HEK293T (cell line): ENCODE data around the gene CCNY.

Experiments used
- BHLHE40 ChIP-seq: fragments of 450-650 bp; IDR thresholded peaks from 2 replicates; pipeline ENCODE4 v1.6.1; 2016; ENCODE audit warnings: mild to moderate bottlenecking, moderate library complexity, borderline replicate concordance
- ELF4 ChIP-seq: fragments of 450-650 bp; IDR thresholded peaks from 2 replicates; pipeline ENCODE4 v1.6.1; 2017; ENCODE audit warnings: antibody characterized with exemption
- FOXA1 ChIP-seq: fragments of 450-650 bp; IDR thresholded peaks from 2 replicates; pipeline ENCODE4 v1.6.1; 2016; ENCODE audit warnings: mild to moderate bottlenecking
- FOXK2 ChIP-seq: fragments of 450-650 bp; IDR thresholded peaks from 2 replicates; pipeline ENCODE4 v1.6.1; 2016; ENCODE audit warnings: mild to moderate bottlenecking
- FOXM1 ChIP-seq: fragments of 450-650 bp; IDR thresholded peaks from 2 replicates; pipeline ENCODE4 v1.6.1; 2017; ENCODE audit warnings: mild to moderate bottlenecking, borderline replicate concordance
- HDGF ChIP-seq: fragments of 450-650 bp; IDR thresholded peaks from 2 replicates; pipeline ENCODE4 v1.6.1; 2017; ENCODE audit warnings: antibody characterized with exemption, borderline replicate concordance
- LEF1 ChIP-seq: fragments of 450-650 bp; IDR thresholded peaks from 2 replicates; pipeline ENCODE4 v1.6.1; 2017; ENCODE audit warnings: mild to moderate bottlenecking, borderline replicate concordance
- SP1 ChIP-seq: fragments of 450-650 bp; IDR thresholded peaks from 2 replicates; pipeline ENCODE4 v1.6.1; 2017
- SUZ12 ChIP-seq: fragments of 450-650 bp; IDR thresholded peaks from 2 replicates; pipeline ENCODE4 v1.6.1; 2016; ENCODE audit warnings: mild to moderate bottlenecking
- TARDBP ChIP-seq: fragments of 450-650 bp; IDR thresholded peaks from 2 replicates; pipeline ENCODE4 v1.6.1; 2016

GRCh38 chr10:35594115-35595079, 258.1 kb downstream of the CCNY start:
- no peak for TF ChIP-seq FOXK2
- TF ChIP-seq HDGF: no peak
- no peak for TF ChIP-seq BHLHE40
- TF ChIP-seq TARDBP: no peak
- TF ChIP-seq ELF4: no peak
- no peak for TF ChIP-seq SUZ12
- no peak for TF ChIP-seq FOXA1
- no peak for TF ChIP-seq FOXM1
- TF ChIP-seq SP1: no peak
- TF ChIP-seq LEF1: no peak
